ENCODE results near the gene STRBP.
"Not testable (repeated sequence)": the region's sequence is repeated elsewhere in the genome, so short reads cannot be mapped to it uniquely, and the experiment has no call there.

STRBP gene

GRCh38 chr9:123268465-123269259, at the start of gene STRBP:
Gene STRBP (minus strand): TSS chr9:123268586. CDS start chr9:123184134, 84,452 bp downstream.
- DNase-seq (ENCODE audit: low read depth) = peak; percentile 71

- DNase-seq (ENCODE audit: low read depth) = no peak
Measured at GRCh38 chr9:123316053-123316718, 47.8 kb upstream of the STRBP start.

GRCh38 chr9:123315635-123316034, 47.2 kb upstream of the STRBP start:
- no peak for DNase-seq (ENCODE audit: low read depth)

- DNase-seq (ENCODE audit: low read depth) = no peak
Measured at GRCh38 chr9:123314617-123315016, 46.2 kb upstream of the STRBP start.

- no peak for DNase-seq (ENCODE audit: low read depth)
Measured at GRCh38 chr9:123312306-123312877, 44.0 kb upstream of the STRBP start.

GRCh38 chr9:123311250-123311752, 42.9 kb upstream of the STRBP start:
- no peak for DNase-seq (ENCODE audit: low read depth)

- DNase-seq (ENCODE audit: low read depth) = no peak
Measured at GRCh38 chr9:123310551-123311249, 42.3 kb upstream of the STRBP start.

GRCh38 chr9:123309611-123310010, 41.2 kb upstream of the STRBP start:
- no peak for DNase-seq (ENCODE audit: low read depth)

GRCh38 chr9:123305879-123306278, 37.5 kb upstream of the STRBP start:
- no peak for DNase-seq (ENCODE audit: low read depth)

GRCh38 chr9:123304340-123304691, 35.9 kb upstream of the STRBP start:
- DNase-seq (ENCODE audit: low read depth) = no peak

- DNase-seq (ENCODE audit: low read depth) = no peak
Measured at GRCh38 chr9:123302348-123303214, 34.2 kb upstream of the STRBP start.

- DNase-seq (ENCODE audit: low read depth) = not testable (repeated sequence)
Measured at GRCh38 chr9:123301936-123302335, 33.5 kb upstream of the STRBP start.

- DNase-seq (ENCODE audit: low read depth) = no peak
Measured at GRCh38 chr9:123300554-123300953, 32.2 kb upstream of the STRBP start.

- DNase-seq (ENCODE audit: low read depth) = no peak
Measured at GRCh38 chr9:123299558-123300126, 31.3 kb upstream of the STRBP start.

- DNase-seq (ENCODE audit: low read depth) = no peak
Measured at GRCh38 chr9:123296174-123296573, 27.8 kb upstream of the STRBP start.

GRCh38 chr9:123291736-123292135, 23.4 kb upstream of the STRBP start:
- DNase-seq (ENCODE audit: low read depth) = no peak

- no peak for DNase-seq (ENCODE audit: low read depth)
Measured at GRCh38 chr9:123290764-123291163, 22.4 kb upstream of the STRBP start.

GRCh38 chr9:123287639-123288038, 19.3 kb upstream of the STRBP start:
- DNase-seq (ENCODE audit: low read depth) = no peak

- DNase-seq (ENCODE audit: low read depth) = no peak
Measured at GRCh38 chr9:123286324-123286723, 17.9 kb upstream of the STRBP start.

- no peak for DNase-seq (ENCODE audit: low read depth)
Measured at GRCh38 chr9:123284656-123285055, 16.3 kb upstream of the STRBP start.

- no peak for DNase-seq (ENCODE audit: low read depth)
Measured at GRCh38 chr9:123283455-123283854, 15.1 kb upstream of the STRBP start.
